ENCODE results near the gene CALD1. TPM values are rescaled to one million over a fixed set of nuclear protein-coding genes. Genes with fewer than 3 reads are reported as not detected.

CALD1 gene
- total RNA-seq, 1 donor from 2014 or later = 169 TPM

DNA sequence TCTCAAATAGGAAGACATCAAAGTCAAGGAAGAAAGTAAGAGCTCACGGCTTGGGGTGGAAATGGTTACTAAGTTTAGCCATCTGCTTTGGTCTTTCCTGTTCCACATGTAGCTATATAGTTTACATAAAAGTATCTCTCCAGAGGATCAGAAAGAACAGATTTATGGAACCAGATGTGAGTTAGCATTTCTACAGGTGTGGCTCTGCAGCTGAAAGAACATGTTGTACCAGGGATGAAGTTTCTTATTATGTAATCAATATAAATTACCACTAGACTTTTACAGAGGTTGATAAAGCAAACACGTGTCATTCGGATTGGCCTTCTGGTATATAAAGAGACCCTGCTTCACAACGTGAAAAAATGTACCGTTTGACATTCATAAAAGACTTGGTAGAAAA lies 19.9 kb downstream of the CALD1 start:
- H3K27me3 Mint-ChIP-seq = no peaks in the 10 kb centered on the region
- no peak overlapping the region for H3K27ac Mint-ChIP-seq
- H3K4me1 Mint-ChIP-seq (ENCODE audit: unreplicated experiment) = peaks cover 15% of the 10 kb centered on the region
- TF ChIP-seq, protein P1, sequence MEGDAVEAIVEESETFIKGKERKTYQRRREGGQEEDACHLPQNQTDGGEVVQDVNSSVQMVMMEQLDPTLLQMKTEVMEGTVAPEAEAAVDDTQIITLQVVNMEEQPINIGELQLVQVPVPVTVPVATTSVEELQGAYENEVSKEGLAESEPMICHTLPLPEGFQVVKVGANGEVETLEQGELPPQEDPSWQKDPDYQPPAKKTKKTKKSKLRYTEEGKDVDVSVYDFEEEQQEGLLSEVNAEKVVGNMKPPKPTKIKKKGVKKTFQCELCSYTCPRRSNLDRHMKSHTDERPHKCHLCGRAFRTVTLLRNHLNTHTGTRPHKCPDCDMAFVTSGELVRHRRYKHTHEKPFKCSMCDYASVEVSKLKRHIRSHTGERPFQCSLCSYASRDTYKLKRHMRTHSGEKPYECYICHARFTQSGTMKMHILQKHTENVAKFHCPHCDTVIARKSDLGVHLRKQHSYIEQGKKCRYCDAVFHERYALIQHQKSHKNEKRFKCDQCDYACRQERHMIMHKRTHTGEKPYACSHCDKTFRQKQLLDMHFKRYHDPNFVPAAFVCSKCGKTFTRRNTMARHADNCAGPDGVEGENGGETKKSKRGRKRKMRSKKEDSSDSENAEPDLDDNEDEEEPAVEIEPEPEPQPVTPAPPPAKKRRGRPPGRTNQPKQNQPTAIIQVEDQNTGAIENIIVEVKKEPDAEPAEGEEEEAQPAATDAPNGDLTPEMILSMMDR (conservative IDR thresholded peaks at IDR 0.05) = no peak
- DNase-seq (ENCODE audit: extremely low spot score, unreplicated experiment) = no peak
- peaks cover 28% of the 10 kb centered on the region for H3K36me3 Mint-ChIP-seq
- H3K9me3 Mint-ChIP-seq = peaks cover 12% of the 10 kb centered on the region
- no peak overlapping the region for H3K4me3 Mint-ChIP-seq

DNA sequence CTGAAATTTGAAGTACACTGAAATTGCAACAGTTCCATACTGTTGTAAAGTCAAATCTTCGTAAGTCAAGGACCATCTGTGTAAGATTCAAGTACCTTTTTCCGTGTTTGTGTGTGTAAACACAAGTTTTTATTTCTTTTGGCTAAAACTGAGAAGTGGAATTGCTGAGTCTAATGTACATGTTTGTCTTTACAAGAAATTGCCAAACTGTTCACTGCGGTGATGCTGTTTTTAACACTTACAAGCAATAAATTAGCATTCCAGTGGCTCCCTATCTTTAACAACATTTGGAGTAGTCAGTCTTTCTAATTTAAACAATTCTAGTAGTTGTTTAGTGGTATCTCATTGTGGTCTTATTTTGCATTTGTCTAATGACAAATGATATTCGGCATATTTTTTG lies 23.3 kb downstream of the CALD1 start:
- no peak overlapping the region for H3K4me3 Mint-ChIP-seq
- H3K9me3 Mint-ChIP-seq = peaks cover 10% of the 10 kb centered on the region
- no peak overlapping the region for H3K27ac Mint-ChIP-seq
- no peak for DNase-seq (ENCODE audit: extremely low spot score, unreplicated experiment)
- TF ChIP-seq, protein P1 (conservative IDR thresholded peaks at IDR 0.05) = no peak
- no peaks in the 10 kb centered on the region for H3K27me3 Mint-ChIP-seq
- peaks cover 28% of the 10 kb centered on the region for H3K36me3 Mint-ChIP-seq
- peaks cover 21% of the 10 kb centered on the region for H3K4me1 Mint-ChIP-seq (ENCODE audit: unreplicated experiment)

DNA sequence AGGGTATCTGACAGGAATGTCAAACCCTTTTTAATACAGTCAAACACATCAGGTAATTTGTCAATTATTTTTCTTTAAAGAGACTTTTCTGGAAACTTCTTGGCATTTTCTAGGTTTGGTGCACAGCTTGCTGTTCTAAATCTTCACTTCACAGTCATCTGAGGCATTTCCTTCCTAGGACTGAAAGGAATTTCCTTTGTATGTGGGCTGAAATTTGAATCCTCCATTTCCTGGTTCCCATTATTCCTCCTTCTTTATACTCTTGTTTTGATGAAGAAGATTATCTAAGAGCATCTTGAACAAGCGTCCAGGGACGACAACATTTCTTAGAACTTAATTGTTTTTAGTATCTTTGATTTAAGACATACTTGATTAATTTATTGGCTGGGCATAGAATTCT lies 24.9 kb downstream of the CALD1 start:
- Mint-ChIP-seq H3K27me3 (no peaks in the 10 kb centered on the region), H3K4me1 (ENCODE audit: unreplicated experiment) (peaks cover 15% of the 10 kb centered on the region), H3K4me3 (no peak overlapping the region), H3K9me3 (peaks cover 10% of the 10 kb centered on the region), H3K27ac (peak overlapping the region; percentile 20), H3K36me3 (peaks cover 17% of the 10 kb centered on the region)
- no peak for DNase-seq (ENCODE audit: extremely low spot score, unreplicated experiment)
- TF ChIP-seq, protein P1 (conservative IDR thresholded peaks at IDR 0.05) = no peak

DNA sequence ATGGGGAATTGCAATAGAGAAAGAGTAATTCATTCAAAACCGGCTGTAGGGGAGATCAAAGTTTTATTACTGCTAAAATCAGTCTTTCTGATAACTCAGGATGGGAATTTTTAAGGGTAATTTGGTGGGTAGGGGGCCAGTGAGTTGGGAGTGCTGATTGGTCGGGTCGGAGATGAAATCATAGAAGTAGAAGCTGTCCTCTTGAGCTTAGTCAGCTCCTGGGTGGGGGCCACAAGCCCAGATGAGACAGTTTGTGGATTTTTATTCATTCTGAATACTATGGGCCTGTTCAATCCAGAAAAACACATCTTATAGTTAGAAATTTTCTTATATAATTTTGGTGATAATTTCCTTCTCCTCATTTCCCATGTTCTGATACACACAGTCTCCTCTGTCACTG lies 25.4 kb downstream of the CALD1 start:
- Mint-ChIP-seq H3K4me1 (ENCODE audit: unreplicated experiment) (peaks cover 11% of the 10 kb centered on the region), H3K27me3 (no peaks in the 10 kb centered on the region), H3K4me3 (no peak overlapping the region), H3K27ac (peak overlapping the region; percentile 20), H3K36me3 (peaks cover 14% of the 10 kb centered on the region), H3K9me3 (peaks cover 10% of the 10 kb centered on the region)
- DNase-seq (ENCODE audit: extremely low spot score, unreplicated experiment) = no peak
- TF ChIP-seq, protein P1 (conservative IDR thresholded peaks at IDR 0.05) = no peak

DNA sequence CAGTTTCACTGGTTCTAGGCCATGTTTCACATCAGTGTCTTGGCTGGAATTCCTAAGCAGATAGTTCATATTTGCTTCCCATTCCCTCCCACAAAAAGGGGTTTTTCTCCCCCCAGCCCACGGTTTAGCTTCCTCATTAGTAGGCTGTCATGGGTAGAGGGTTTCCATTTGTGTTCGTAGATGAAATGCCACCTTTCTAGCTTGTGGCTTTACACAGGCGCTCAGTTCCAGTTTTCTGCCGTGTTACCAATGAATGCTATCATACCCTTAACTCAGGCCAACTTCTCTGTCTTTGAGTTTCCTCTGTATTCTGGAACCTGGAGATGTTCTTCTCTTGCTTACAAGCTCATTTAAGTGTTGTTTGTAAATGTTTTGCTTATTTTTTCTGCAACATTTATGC lies 26.8 kb downstream of the CALD1 start:
- Mint-ChIP-seq H3K36me3 (peaks cover 24% of the 10 kb centered on the region), H3K27ac (no peak overlapping the region)
- DNase-seq (ENCODE audit: extremely low spot score, unreplicated experiment) = no peak

More for the DNA sequence above, 26.8 kb downstream of the CALD1 start:
- Mint-ChIP-seq H3K4me3 (no peak overlapping the region), H3K4me1 (ENCODE audit: unreplicated experiment) (peaks cover 11% of the 10 kb centered on the region), H3K27me3 (no peaks in the 10 kb centered on the region), H3K9me3 (peaks cover 10% of the 10 kb centered on the region)
- TF ChIP-seq, protein P1 (conservative IDR thresholded peaks at IDR 0.05) = no peak
